ENCODE measurements around the gene USP25.

DNA sequence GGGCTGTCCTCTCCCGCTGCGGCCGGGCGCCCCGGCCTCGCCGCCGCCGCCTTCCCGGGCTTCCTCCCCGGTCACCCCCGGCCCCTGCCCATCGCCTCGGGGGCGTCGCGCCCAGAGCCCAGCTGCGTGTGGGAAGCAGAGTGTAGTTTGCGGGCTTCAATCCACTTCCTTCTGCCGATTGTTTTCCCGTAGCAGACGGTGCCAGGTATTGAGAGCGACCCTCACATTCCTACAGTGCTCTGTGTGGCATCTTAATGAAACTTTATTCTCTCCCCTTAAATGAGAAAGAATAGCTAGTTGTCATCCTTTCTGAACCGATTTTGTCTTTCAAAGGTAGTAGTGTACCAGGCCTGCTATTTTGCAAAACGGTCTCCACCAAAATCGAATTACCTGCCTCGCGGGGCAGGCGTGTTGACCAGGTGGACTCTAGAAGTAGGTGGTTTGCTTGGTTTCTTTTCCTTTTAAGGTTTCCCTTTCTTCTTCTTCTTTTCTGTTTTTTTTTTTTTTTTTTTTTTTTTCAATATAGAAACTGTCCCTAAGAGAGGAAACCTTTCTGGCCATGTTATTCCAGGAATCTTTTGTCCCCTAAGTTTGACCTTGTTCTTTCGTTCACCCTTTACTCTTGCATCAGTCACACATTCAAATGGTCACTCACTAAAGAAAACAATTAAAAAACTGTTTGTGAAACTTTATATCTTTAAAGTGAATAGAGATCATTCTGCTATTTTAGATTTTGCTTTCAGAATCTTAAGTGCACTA is 881 bp downstream of the USP25 start:
- TF ChIP-seq ZNF416 (tag by site-specific recombination; IDR thresholded peaks at IDR 0.05) (no peak), ZNF133 (tag by site-specific recombination; IDR thresholded peaks at IDR 0.05) (no peak), ZNF16 (tag by site-specific recombination; IDR thresholded peaks at IDR 0.05; ENCODE audit: low read depth) (no peak), ZNF202 (tag by site-specific recombination; IDR thresholded peaks at IDR 0.05; ENCODE audit: borderline replicate concordance) (no peak), SETDB1 (IDR thresholded peaks at IDR 0.05; ENCODE audit: insufficient read length, low read length) (no peak), ZNF530 (tag by site-specific recombination; IDR thresholded peaks at IDR 0.05; ENCODE audit: low read depth) (no peak), YY1 (tag by site-specific recombination; IDR thresholded peaks at IDR 0.05) (no peak)
- TF ChIP-seq, protein P1, sequence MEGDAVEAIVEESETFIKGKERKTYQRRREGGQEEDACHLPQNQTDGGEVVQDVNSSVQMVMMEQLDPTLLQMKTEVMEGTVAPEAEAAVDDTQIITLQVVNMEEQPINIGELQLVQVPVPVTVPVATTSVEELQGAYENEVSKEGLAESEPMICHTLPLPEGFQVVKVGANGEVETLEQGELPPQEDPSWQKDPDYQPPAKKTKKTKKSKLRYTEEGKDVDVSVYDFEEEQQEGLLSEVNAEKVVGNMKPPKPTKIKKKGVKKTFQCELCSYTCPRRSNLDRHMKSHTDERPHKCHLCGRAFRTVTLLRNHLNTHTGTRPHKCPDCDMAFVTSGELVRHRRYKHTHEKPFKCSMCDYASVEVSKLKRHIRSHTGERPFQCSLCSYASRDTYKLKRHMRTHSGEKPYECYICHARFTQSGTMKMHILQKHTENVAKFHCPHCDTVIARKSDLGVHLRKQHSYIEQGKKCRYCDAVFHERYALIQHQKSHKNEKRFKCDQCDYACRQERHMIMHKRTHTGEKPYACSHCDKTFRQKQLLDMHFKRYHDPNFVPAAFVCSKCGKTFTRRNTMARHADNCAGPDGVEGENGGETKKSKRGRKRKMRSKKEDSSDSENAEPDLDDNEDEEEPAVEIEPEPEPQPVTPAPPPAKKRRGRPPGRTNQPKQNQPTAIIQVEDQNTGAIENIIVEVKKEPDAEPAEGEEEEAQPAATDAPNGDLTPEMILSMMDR (tag by site-specific recombination; IDR thresholded peaks at IDR 0.05), result no peak
- TF ChIP-seq, protein P2, sequence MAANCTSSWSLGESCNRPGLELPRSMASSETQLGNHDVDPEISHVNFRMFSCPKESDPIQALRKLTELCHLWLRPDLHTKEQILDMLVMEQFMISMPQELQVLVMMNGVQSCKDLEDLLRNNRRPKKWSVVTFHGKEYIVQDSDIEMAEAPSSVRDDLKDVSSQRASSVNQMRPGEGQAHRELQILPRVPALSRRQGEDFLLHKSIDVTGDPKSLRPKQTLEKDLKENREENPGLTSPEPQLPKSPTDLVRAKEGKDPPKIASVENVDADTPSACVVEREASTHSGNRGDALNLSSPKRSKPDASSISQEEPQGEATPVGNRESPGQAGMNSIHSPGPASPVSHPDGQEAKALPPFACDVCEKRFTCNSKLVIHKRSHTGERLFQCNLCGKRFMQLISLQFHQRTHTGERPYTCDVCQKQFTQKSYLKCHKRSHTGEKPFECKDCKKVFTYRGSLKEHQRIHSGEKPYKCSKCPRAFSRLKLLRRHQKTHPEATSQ (tag by site-specific recombination; IDR thresholded peaks at IDR 0.05), result no peak
- TF ChIP-seq, protein P3, sequence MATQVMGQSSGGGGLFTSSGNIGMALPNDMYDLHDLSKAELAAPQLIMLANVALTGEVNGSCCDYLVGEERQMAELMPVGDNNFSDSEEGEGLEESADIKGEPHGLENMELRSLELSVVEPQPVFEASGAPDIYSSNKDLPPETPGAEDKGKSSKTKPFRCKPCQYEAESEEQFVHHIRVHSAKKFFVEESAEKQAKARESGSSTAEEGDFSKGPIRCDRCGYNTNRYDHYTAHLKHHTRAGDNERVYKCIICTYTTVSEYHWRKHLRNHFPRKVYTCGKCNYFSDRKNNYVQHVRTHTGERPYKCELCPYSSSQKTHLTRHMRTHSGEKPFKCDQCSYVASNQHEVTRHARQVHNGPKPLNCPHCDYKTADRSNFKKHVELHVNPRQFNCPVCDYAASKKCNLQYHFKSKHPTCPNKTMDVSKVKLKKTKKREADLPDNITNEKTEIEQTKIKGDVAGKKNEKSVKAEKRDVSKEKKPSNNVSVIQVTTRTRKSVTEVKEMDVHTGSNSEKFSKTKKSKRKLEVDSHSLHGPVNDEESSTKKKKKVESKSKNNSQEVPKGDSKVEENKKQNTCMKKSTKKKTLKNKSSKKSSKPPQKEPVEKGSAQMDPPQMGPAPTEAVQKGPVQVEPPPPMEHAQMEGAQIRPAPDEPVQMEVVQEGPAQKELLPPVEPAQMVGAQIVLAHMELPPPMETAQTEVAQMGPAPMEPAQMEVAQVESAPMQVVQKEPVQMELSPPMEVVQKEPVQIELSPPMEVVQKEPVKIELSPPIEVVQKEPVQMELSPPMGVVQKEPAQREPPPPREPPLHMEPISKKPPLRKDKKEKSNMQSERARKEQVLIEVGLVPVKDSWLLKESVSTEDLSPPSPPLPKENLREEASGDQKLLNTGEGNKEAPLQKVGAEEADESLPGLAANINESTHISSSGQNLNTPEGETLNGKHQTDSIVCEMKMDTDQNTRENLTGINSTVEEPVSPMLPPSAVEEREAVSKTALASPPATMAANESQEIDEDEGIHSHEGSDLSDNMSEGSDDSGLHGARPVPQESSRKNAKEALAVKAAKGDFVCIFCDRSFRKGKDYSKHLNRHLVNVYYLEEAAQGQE (tag by site-specific recombination; IDR thresholded peaks at IDR 0.05), result no peak

All from HEK293 (cell line).